AML-193 (cell line): ENCODE results near the gene TRMU.

Source experiments
- DNase-seq, 2 experiments: peaks; one replicate each; lab custom pipeline; 2025; lab: John Stamatoyannopoulos, UW

Gene TRMU

GRCh38 chr22:46369716-46370583 lies 34.4 kb downstream of the TRMU start:
- DNase-seq = no peak

GRCh38 chr22:46370584-46371291 lies 35.2 kb downstream of the TRMU start:
- no peak for DNase-seq

GRCh38 chr22:46371623-46372226 lies 36.2 kb downstream of the TRMU start:
- DNase-seq = no peak

GRCh38 chr22:46372686-46373085 lies 37.2 kb downstream of the TRMU start:
- no peak for DNase-seq

GRCh38 chr22:46373159-46373558 lies 37.6 kb downstream of the TRMU start:
- DNase-seq = no peak

- DNase-seq = no peak
Observed at GRCh38 chr22:46373921-46374662, 38.6 kb downstream of the TRMU start.

GRCh38 chr22:46374663-46375474 lies 39.4 kb downstream of the TRMU start:
- no peak for DNase-seq

GRCh38 chr22:46376111-46376510 lies 40.6 kb downstream of the TRMU start:
- no peak for DNase-seq

- DNase-seq = no peak
Observed at GRCh38 chr22:46376908-46377524, 41.5 kb downstream of the TRMU start.

GRCh38 chr22:46377525-46378425 lies 42.3 kb downstream of the TRMU start:
- DNase-seq = no peak

GRCh38 chr22:46378426-46379065 lies 43.0 kb downstream of the TRMU start:
- no peak for DNase-seq

- no peak for DNase-seq
Observed at GRCh38 chr22:46379066-46379930, 43.8 kb downstream of the TRMU start.

- DNase-seq = no peak
Observed at GRCh38 chr22:46380069-46380468, 44.6 kb downstream of the TRMU start.

- DNase-seq = no peak
Observed at GRCh38 chr22:46380581-46380980, 45.1 kb downstream of the TRMU start.

GRCh38 chr22:46381142-46381541 lies 45.6 kb downstream of the TRMU start:
- DNase-seq = no peak

GRCh38 chr22:46381731-46382130 lies 46.2 kb downstream of the TRMU start:
- DNase-seq = no peak

- no peak for DNase-seq
Observed at GRCh38 chr22:46382524-46382923, 47.0 kb downstream of the TRMU start.

- DNase-seq = no peak
Observed at GRCh38 chr22:46386312-46386711, 50.8 kb downstream of the TRMU start.
